IPS-20b (cell line): ENCODE data around the gene RPS27L.

ENCODE experiments used
- H3K27ac ChIP-seq: one replicate; pipeline ENCODE4 v1.5.1; 2013; ENCODE audit warnings: low read length
- H3K27me3 ChIP-seq: 2 replicates; pipeline ENCODE4 v1.6.1; 2013; ENCODE audit warnings: mild to moderate bottlenecking, low read length, inconsistent platforms; ENCODE audit not compliant: insufficient read depth
- H3K36me3 ChIP-seq: 2 replicates; pipeline ENCODE4 v1.6.1; 2013; ENCODE audit warnings: low read depth, mild to moderate bottlenecking, inconsistent platforms, low read length, moderate library complexity; ENCODE audit not compliant: insufficient read depth
- H3K4me1 ChIP-seq: 2 replicates; pipeline ENCODE4 v1.6.1; 2013; ENCODE audit warnings: mild to moderate bottlenecking, control low read depth, inconsistent platforms, low read length, moderate library complexity; ENCODE audit not compliant: insufficient read depth
- H3K4me3 ChIP-seq: 2 replicates; pipeline ENCODE4 v1.5.1; 2013; ENCODE audit warnings: mild to moderate bottlenecking, low read length, inconsistent platforms
- H3K9ac ChIP-seq: 2 replicates; pipeline ENCODE4 v1.6.1; 2013; ENCODE audit warnings: low read depth, mild to moderate bottlenecking, inconsistent platforms, low read length, moderate library complexity
- H3K9me3 ChIP-seq: 2 replicates; pipeline ENCODE4 v1.6.1; 2013; ENCODE audit warnings: mild to moderate bottlenecking, low read depth, low read length, inconsistent platforms; ENCODE audit not compliant: insufficient read depth

RPS27L gene

DNA sequence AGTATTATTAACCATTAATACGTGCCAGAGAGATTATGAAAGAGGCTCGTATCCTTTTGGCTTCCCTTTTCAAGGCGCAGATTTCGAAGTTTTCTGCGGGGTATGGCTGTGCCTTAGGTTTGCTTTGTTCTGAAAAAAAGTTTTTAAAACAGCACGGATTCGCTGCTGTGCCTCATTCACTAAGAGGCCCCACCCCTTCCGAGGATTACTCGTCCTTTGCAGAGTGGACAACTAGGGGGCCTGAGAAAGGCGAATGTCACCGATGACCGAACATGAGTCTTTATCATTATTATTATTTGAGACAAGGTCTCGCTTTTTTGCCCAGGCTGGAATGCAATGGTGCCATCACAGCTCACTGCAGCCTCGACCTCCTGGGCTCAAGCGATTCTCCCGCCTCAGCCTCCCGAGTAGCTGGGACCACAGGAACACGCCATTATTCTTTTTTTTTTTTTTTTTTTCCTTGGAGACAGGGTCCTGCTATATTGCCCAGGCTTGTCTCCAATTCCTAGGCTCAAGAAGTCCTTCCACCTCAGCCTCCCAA lies 684 bp upstream of the RPS27L start:
- H3K27ac ChIP-seq, result peak overlapping the region; percentile 51
- H3K9ac ChIP-seq, result peak overlapping the region; percentile 89; the same call in 1 of the 2 replicates
- H3K4me1 ChIP-seq, result no peaks in the 10 kb centered on the region
- peak overlapping the region; percentile 98 for H3K4me3 ChIP-seq
- H3K36me3 ChIP-seq, result peaks cover 22% of the 10 kb centered on the region
- no peaks in the 10 kb centered on the region for H3K27me3 ChIP-seq
- H3K9me3 ChIP-seq, result no peaks in the 10 kb centered on the region

DNA sequence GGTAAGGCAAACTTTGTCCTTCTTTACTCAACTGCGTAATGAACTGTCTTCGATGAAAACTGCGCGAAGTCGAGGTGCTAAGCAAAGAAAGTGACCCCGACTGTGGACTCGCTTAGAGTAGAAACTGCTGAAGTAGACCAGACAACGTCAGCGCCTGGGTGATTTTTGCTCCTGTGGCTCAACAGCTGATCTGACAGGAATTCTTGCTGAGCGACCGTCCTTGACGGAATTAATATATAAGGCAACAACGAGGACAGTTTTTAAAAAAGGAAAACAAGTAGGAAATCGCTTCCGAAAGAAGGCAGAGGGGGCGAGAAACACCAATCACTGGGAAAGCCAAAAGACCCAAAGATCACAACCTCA lies 541 bp downstream of the RPS27L start:
- Histone ChIP-seq H3K27ac (no peak overlapping the region), H3K4me3 (peak overlapping the region; percentile 98), H3K9ac (peak overlapping the region; percentile 89), H3K9me3 (no peaks in the 10 kb centered on the region), H3K4me1 (no peaks in the 10 kb centered on the region), H3K36me3 (peaks cover 31% of the 10 kb centered on the region), H3K27me3 (no peaks in the 10 kb centered on the region)

DNA sequence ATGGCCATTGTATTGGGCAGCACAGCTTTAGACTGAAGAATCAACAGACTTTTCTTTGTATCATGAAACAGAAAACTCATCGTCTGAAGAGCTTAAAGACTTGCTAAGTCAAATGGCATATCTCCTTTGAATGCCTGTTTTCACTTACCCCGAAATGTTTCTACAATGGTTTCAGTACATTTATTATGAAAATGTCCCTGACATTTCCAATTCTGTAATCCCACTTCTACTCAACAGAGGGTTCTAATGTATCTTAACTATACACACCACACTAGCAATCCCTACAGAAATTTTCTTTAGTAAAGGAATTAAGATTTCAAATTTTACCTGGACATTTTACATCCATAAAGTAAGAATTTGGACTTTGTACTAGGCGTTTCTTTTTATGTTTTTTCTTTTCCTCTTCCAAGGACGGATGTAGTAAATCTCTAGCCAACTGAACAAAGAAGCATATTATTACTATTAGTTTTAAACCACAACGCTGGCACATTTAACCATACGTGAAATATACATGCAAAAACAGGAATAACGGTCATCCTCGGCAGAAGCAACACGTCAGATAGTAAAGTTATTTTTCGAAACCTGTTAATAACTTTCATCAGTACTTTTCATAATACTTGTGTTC lies 1.1 kb downstream of the RPS27L start:
- Histone ChIP-seq H3K9ac (peak overlapping the region; percentile 89; the same call in 1 of the 2 replicates), H3K4me1 (no peaks in the 10 kb centered on the region), H3K27me3 (no peaks in the 10 kb centered on the region), H3K9me3 (no peaks in the 10 kb centered on the region), H3K36me3 (peaks cover 34% of the 10 kb centered on the region), H3K27ac (no peak overlapping the region), H3K4me3 (peak overlapping the region; percentile 98)

DNA sequence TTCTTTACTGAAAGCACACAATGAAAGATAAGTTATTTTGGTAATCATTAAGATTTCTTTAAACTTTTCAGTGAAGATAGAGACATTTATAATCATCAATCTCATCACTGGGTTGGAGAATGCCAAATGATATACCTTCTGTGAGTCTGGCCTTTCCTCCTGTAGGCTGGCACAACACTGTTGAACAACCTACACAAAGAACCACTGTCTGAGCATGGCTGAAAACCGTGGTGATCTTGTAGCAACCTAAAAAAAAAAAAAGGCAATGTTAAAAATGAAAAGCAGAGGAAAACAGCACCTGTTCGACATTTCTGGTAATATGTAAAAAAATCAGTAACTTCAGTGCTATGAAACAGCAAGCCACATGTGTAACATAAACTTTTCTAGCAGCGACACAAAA lies 1.8 kb downstream of the RPS27L start:
- no peak overlapping the region for H3K9ac ChIP-seq
- H3K4me1 ChIP-seq, result no peaks in the 10 kb centered on the region
- H3K4me3 ChIP-seq, result no peak overlapping the region
- no peaks in the 10 kb centered on the region for H3K9me3 ChIP-seq
- no peaks in the 10 kb centered on the region for H3K27me3 ChIP-seq
- H3K36me3 ChIP-seq, result peaks cover 34% of the 10 kb centered on the region
- no peak overlapping the region for H3K27ac ChIP-seq

DNA sequence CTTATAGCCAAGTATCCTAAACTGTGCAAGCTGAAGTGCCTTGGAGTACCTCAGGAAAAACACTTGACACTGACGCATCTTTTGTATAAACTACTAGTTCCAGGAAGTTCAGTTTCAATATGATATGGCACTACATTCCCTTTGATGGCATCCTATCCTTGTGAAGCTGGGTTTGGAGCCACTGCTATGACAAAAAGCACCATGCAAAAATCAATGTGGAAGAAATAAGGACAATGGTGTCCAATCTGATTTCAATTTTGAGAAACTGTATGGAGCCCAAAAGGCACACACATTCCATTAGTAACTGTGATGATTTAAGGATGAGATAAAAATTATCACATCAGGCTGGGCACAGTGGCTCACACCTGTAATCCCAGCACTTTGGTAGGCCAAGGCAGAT lies 5.6 kb downstream of the RPS27L start:
- Histone ChIP-seq H3K27me3 (no peaks in the 10 kb centered on the region), H3K4me1 (no peaks in the 10 kb centered on the region), H3K4me3 (no peak overlapping the region), H3K36me3 (peaks cover 40% of the 10 kb centered on the region), H3K27ac (no peak overlapping the region), H3K9ac (no peak overlapping the region), H3K9me3 (no peaks in the 10 kb centered on the region)

DNA sequence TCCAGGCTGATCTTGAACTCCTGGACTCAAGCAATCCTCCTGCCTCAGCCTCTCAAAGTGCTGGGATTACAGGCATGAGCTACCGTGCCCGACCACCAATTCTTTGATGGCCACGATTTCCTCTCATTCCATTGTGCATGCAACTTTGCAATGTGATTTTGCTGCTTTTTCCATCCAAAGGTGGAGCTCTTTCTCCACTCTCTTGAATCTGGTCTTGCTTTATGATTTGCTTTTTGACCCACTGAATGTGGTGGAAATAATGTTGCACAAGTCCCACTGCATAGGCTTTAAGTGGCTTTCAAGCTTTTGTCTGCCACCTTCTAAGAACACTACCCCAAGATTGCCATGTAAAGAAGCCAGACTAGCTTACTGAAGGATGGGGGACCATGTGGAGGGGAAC lies 10.6 kb downstream of the RPS27L start:
- Histone ChIP-seq H3K4me3 (no peak overlapping the region), H3K4me1 (no peaks in the 10 kb centered on the region), H3K9ac (no peak overlapping the region), H3K9me3 (no peaks in the 10 kb centered on the region), H3K27me3 (no peaks in the 10 kb centered on the region), H3K27ac (no peak overlapping the region), H3K36me3 (peaks cover 9% of the 10 kb centered on the region)

DNA sequence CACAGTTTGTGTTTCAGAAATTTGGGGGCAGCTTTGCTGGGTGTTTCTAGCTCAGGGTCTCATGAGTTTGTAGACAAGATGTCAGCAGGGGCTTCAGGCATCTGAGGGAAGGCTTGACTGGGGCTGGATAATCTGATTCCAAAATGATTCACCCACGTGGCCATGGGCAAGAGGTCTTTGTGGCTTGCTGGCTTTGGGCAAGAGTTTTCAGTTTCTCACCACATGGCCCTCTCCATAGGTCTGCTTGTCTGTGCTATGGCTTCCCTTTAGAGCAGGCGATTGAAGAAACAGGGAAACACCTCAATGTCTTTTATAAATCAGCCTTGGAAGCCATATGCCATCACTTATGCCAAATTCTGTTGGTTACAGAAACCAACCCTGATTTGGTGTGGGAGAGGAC lies 11.9 kb downstream of the RPS27L start:
- Histone ChIP-seq H3K27me3 (no peaks in the 10 kb centered on the region), H3K9ac (no peak overlapping the region), H3K9me3 (no peaks in the 10 kb centered on the region), H3K36me3 (peaks cover 6% of the 10 kb centered on the region; the same call in 1 of the 2 replicates), H3K27ac (no peak overlapping the region), H3K4me3 (no peak overlapping the region), H3K4me1 (no peaks in the 10 kb centered on the region)

DNA sequence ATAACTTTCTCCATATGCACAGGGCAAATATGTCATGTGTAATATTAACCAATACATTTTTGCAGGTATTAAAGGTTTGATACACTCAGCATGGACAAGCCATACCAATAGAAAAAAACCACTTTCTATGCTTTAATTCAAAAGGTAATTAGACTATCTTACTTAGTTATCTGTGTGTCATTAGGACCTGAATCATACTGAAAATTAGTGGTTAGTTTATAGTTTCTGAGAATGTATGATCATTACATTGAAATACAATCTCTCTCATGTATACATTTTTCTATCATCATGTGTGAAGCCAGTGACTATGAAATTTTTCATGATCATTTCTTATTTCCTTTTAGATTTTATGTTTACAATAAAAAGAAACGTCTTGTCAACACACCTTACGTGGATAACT lies 16.3 kb downstream of the RPS27L start:
- Histone ChIP-seq H3K4me1 (no peaks in the 10 kb centered on the region), H3K27ac (no peak overlapping the region), H3K27me3 (no peaks in the 10 kb centered on the region), H3K9ac (no peak overlapping the region), H3K36me3 (no peaks in the 10 kb centered on the region), H3K4me3 (no peak overlapping the region), H3K9me3 (no peaks in the 10 kb centered on the region)

DNA sequence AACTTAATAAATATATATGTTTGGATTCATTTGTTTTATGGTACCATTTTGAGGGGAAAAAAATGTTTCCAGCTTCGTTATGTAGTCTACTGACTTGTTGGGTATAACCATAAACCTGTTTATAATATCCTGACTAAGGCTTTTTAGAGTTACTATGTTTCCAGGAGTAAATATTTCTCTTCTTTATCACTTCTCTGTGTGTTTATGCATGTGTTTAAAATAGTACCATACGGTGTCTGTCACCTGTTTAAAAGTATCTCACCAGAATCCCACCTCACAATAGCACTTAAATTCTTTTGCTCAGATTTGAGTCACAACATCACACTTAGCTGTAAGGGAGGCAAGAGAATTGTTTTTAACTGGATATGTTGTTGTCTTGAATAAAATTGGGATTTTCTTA lies 20.5 kb downstream of the RPS27L start:
- no peaks in the 10 kb centered on the region for H3K9me3 ChIP-seq
- no peaks in the 10 kb centered on the region for H3K4me1 ChIP-seq
- H3K36me3 ChIP-seq, result no peaks in the 10 kb centered on the region
- H3K4me3 ChIP-seq, result no peak overlapping the region
- no peak overlapping the region for H3K27ac ChIP-seq
- H3K9ac ChIP-seq, result no peak overlapping the region
- no peaks in the 10 kb centered on the region for H3K27me3 ChIP-seq

DNA sequence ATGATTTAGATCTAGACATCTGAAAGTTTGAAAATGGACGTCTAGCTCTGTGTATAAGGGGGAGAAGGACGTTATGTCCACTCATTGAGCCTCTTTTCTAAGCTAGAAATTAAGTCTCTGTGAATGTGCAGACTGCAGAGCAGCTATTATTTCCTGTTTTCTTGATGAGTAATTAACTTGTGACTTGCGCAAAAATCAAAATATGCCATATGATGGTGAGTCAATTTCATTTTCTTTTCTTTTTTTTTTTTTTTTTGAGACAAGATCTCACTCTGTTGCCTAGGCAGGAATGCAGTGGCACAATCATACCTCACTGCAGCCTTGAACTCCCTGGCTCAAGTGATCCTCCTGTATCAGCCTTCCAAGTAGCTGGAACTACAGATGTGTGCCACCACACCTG lies 21.5 kb downstream of the RPS27L start:
- H3K27ac ChIP-seq, result no peak overlapping the region
- no peaks in the 10 kb centered on the region for H3K36me3 ChIP-seq

DNA sequence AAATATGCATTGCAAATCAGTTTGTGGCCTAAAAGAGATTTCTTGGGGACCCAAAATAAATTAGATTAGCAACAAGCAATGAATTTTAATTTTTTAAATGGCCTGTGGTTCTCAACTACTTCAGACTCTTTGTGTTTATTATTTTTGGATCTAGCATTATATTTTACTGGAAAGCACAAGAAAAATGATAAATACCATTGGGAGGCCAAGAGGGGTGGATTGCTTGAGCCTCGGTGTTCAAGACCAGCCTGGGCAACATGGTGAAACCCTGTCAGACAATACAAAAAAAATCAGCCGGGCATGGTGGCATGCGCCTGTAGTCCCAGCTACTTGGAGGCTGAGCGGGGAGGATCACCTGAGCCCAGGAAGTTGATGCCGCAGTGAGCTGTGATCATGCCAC lies 22.0 kb downstream of the RPS27L start:
- no peak overlapping the region for H3K27ac ChIP-seq
- no peak overlapping the region for H3K9ac ChIP-seq
- H3K9me3 ChIP-seq, result no peaks in the 10 kb centered on the region
- H3K4me3 ChIP-seq, result no peak overlapping the region
- no peaks in the 10 kb centered on the region for H3K27me3 ChIP-seq
- no peaks in the 10 kb centered on the region for H3K4me1 ChIP-seq
- H3K36me3 ChIP-seq, result no peaks in the 10 kb centered on the region

More for the DNA sequence above, 21.5 kb downstream of the RPS27L start:
- Histone ChIP-seq H3K4me1 (no peaks in the 10 kb centered on the region), H3K4me3 (no peak overlapping the region), H3K27me3 (no peaks in the 10 kb centered on the region), H3K9me3 (no peaks in the 10 kb centered on the region), H3K9ac (no peak overlapping the region)

DNA sequence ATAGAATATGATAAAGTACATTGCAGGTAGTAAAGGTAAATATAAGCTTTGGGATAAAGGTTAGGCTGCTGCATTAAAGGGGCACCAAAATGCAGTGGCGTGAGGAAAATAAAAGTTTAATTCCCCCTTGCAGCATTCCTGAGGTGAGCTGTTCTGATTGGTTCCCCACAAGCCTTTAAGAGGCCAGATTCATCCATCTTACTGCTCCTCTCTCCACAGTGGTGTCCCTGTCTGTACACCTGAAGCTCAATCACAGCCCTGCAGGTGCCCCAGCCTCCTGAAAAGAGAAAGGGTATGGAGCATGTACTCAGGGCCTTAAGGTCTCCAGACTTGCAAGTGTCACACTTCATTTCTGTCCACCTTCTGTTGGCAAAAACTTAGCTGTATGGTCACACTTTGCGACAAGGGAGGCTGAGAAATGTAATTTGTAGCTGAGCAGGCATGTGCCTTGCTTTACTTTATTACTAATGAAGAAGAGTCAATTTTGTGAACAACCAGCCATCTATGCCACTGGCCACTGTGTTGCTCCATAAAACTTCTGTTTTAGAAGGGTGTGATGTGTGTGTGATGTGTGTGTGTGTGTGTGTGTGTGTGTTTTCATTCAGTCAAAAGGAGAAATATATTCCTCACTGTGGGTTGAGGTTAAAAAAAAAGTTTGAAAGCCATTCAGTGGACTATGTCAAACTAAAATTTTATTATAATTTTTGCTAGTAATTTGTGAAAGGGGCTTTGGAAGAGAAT lies 22.9 kb downstream of the RPS27L start:
- H3K27ac ChIP-seq, result no peak overlapping the region
- H3K4me3 ChIP-seq, result no peak overlapping the region
- peaks cover 4% of the 10 kb centered on the region; the same call in 1 of the 2 replicates for H3K36me3 ChIP-seq
- no peaks in the 10 kb centered on the region for H3K27me3 ChIP-seq
- no peaks in the 10 kb centered on the region for H3K9me3 ChIP-seq
- H3K9ac ChIP-seq, result no peak overlapping the region
- H3K4me1 ChIP-seq, result no peaks in the 10 kb centered on the region
